Measurements from ENCODE around the gene DNMT1. TPM values are rescaled to one million over a fixed set of nuclear protein-coding genes. Genes with fewer than 3 reads are reported as not detected.
A peak's percentile ranks its signal among the peaks of the same experiment; 100 is the strongest.
"Not testable (repeated sequence)": the region's sequence is repeated elsewhere in the genome, so short reads cannot be mapped to it uniquely, and the experiment has no call there.

The DNMT1 gene
- total and polyA plus RNA-seq, 2 donors (not counting 1 experiment from before 2014, with no cell fraction given), result 53.0 to 119 TPM

GRCh38 chr19:10241826-10242449, 47.2 kb upstream of the DNMT1 start:
- H3K4me3 Mint-ChIP-seq; H3K36me3 ChIP-seq (replicated peaks in 1 of 2; ENCODE audit: control extremely low read depth in 1 of 2, control insufficient read depth in 1 of 2, extremely low read depth in 1 of 2, insufficient read depth in 2 of 2, low read length in 1 of 2); H3K9ac ChIP-seq (ENCODE audit: low read length); H3K27ac ChIP-seq (ENCODE audit: low read length in 2 of 2); H3K27me3 Mint-ChIP-seq; H3K79me2 ChIP-seq (ENCODE audit: control insufficient read depth, insufficient read depth, low read length); H3K27ac Mint-ChIP-seq; H3K4me3 ChIP-seq (ENCODE audit: control extremely low read depth in 1 of 5, extremely low read depth in 1 of 5, insufficient read depth in 1 of 5, low read depth in 2 of 5, low read length in 4 of 5); intact Hi-C loops (cut with micrococcal nuclease); H4K20me1 ChIP-seq (ENCODE audit: control insufficient read depth, insufficient read depth, low read length, poor library complexity, severe bottlenecking); ATAC-seq (ENCODE audit: low read depth); H3K4me2 ChIP-seq (replicated peaks; ENCODE audit: low read depth, low read length, poor library complexity, severe bottlenecking); H2AFZ ChIP-seq (ENCODE audit: insufficient read depth, low read depth, low read length, poor library complexity, severe bottlenecking); H3K9me3 ChIP-seq (ENCODE audit: control extremely low read depth in 1 of 3, control insufficient read depth in 2 of 3, insufficient read depth in 1 of 3, low read length in 2 of 3); H3K27me3 ChIP-seq (replicated peaks in 1 of 4; ENCODE audit: control extremely low read depth in 1 of 4, control insufficient read depth in 3 of 4, insufficient read depth in 4 of 4, low read length in 3 of 4); H3K9me3 Mint-ChIP-seq (ENCODE audit: insufficient read depth); DNase-seq: not testable (repeated sequence)
- CTCF ChIA-PET, result interaction anchor here (2.8 kb wide), 1 partner anchor 8 kb away, joined by 14 read pairs; no protein-coding TSS in a partner anchor
- 87% methylated on average over 6 of the region's 11 CpGs for WGBS (ENCODE audit: insufficient coverage)
- peaks cover 25 to 40% of the 10 kb centered on the region in 2 donors for H3K4me1 ChIP-seq (ENCODE audit: control insufficient read depth in 2 of 2, insufficient read depth in 2 of 2, low read length in 2 of 2)
- POLR2A ChIA-PET, result interaction anchor here (0.6 kb wide), 1 partner anchor 8 kb away, joined by 5 read pairs; no protein-coding TSS in a partner anchor
- H3K4me1 Mint-ChIP-seq, result peaks cover 34% of the 10 kb centered on the region

- POLR2A ChIA-PET, result interaction anchor here (0.6 to 1.2 kb wide), 2 partner anchors 12 to 136 kb away, joined by 4 to 5 read pairs; no protein-coding TSS in a partner anchor
- Histone ChIP-seq H3K9ac (ENCODE audit: low read length) (no peak overlapping the region), H2AFZ (ENCODE audit: insufficient read depth, low read depth, low read length, poor library complexity, severe bottlenecking) (no peak overlapping the region), H4K20me1 (ENCODE audit: control insufficient read depth, insufficient read depth, low read length, poor library complexity, severe bottlenecking) (no peaks in the 10 kb centered on the region), H3K4me1 (ENCODE audit: control insufficient read depth in 2 of 2, insufficient read depth in 2 of 2, low read length in 2 of 2) (peaks cover 40 to 63% of the 10 kb centered on the region in 2 donors), H3K9me3 (ENCODE audit: control extremely low read depth in 1 of 3, control insufficient read depth in 2 of 3, insufficient read depth in 1 of 3, low read length in 2 of 3) (peaks cover 0 to 6% (median 0%) of the 10 kb centered on the region in 3 donors), H3K36me3 (replicated peaks in 1 of 2; ENCODE audit: control extremely low read depth in 1 of 2, control insufficient read depth in 1 of 2, extremely low read depth in 1 of 2, insufficient read depth in 2 of 2, low read length in 1 of 2) (no peaks in the 10 kb centered on the region), H3K79me2 (ENCODE audit: control insufficient read depth, insufficient read depth, low read length) (no peaks in the 10 kb centered on the region), H3K4me2 (replicated peaks; ENCODE audit: low read depth, low read length, poor library complexity, severe bottlenecking) (no peak overlapping the region), H3K27me3 (replicated peaks in 1 of 4; ENCODE audit: control extremely low read depth in 1 of 4, control insufficient read depth in 3 of 4, insufficient read depth in 4 of 4, low read length in 3 of 4) (no peaks in the 10 kb centered on the region), H3K4me3 (ENCODE audit: control extremely low read depth in 1 of 5, extremely low read depth in 1 of 5, insufficient read depth in 1 of 5, low read depth in 2 of 5, low read length in 4 of 5) (no peak overlapping the region), H3K27ac (ENCODE audit: low read length in 2 of 2) (no peak overlapping the region)
- Mint-ChIP-seq H3K9me3 (ENCODE audit: insufficient read depth) (no peaks in the 10 kb centered on the region), H3K27ac (peak overlapping the region; percentile 53), H3K4me1 (peaks cover 40% of the 10 kb centered on the region), H3K27me3 (no peaks in the 10 kb centered on the region), H3K4me3 (peak overlapping the region; percentile 29)
- intact Hi-C loops (cut with micrococcal nuclease), result no loop called here
- ATAC-seq (ENCODE audit: low read depth) (no peak), DNase-seq (peak; percentile 51)
- CTCF ChIA-PET, result interaction anchor here (0.6 to 1.5 kb wide), 9 partner anchors 8 to 194 kb away, joined by 3 to 14 read pairs (median 3); partner anchors contain the start of genes ICAM1 and TYK2
- no peak for TF ChIP-seq CTCF (IDR thresholded peaks at IDR 0.05)
- TF ChIP-seq EZH2 (IDR thresholded peaks at IDR 0.05; ENCODE audit: borderline replicate concordance, insufficient read depth, low read depth, low read length, poor library complexity, severe bottlenecking), result no peak
- WGBS (ENCODE audit: insufficient coverage), result 76% methylated on average over 5 of the region's 12 CpGs
These were observed 43.5 kb upstream of the DNMT1 start for GRCh38 chr19:10238172-10238783.
